ENCODE data around the gene IDH3G. TPM values are rescaled to one million over a fixed set of nuclear protein-coding genes. Genes with fewer than 3 reads are reported as not detected.

Gene IDH3G
- total RNA-seq, 1 donor from 2014 or later, result 70.2 TPM

GRCh38 chrX:153789654-153790053 is 4.5 kb downstream of the IDH3G start:
- DNase-seq, result no peak
- Mint-ChIP-seq H3K36me3 (ENCODE audit: low read depth) (peaks cover 21% of the 10 kb centered on the region), H3K27ac (no peak overlapping the region), H3K4me3 (no peak overlapping the region), H3K9me3 (no peaks in the 10 kb centered on the region), H3K27me3 (no peaks in the 10 kb centered on the region), H3K4me1 (peaks cover 6% of the 10 kb centered on the region)
- intact Hi-C loops (cut with micrococcal nuclease), result no loop called here

- no peak for DNase-seq
- no peak overlapping the region for H3K4me3 Mint-ChIP-seq
- no peaks in the 10 kb centered on the region for H3K9me3 Mint-ChIP-seq
- intact Hi-C loops (cut with micrococcal nuclease), result no loop called here
- H3K36me3 Mint-ChIP-seq (ENCODE audit: low read depth), result peaks cover 20% of the 10 kb centered on the region
- no peaks in the 10 kb centered on the region for H3K4me1 Mint-ChIP-seq
- H3K27ac Mint-ChIP-seq, result no peak overlapping the region
- H3K27me3 Mint-ChIP-seq, result no peaks in the 10 kb centered on the region
Measured at GRCh38 chrX:153786669-153787068, 7.5 kb downstream of the IDH3G start.

DNA sequence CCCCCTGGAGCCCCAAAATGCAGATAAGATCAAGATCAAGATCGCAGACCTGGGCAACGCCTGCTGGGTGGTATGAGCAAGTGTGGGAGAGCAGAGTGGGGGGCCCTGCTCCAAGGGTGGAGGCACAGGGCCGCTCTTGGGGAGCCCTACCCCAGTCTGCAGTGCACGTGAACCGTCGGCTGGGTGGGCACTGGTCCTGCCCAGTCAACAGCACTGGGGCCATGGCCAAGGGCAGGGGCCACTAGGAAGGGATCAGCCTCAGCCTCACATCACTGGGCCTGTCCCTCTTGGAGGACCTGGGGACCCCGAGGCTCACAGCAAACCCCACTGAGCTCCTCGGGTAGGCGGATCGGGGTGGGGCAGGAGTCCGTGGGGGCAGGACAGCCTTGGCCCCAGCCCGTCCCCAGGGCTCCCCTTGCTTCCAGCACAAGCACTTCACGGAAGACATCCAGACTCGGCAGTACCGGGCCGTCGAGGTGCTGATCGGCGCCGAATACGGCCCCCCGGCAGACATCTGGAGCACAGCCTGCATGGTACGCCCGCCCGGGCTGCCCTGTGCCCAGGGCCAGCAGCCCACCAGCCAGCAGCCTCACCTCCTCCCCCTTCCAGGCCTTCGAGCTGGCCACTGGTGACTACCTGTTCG is 9.7 kb downstream of the IDH3G start:
- peaks cover 15% of the 10 kb centered on the region for H3K36me3 Mint-ChIP-seq (ENCODE audit: low read depth)

DNA sequence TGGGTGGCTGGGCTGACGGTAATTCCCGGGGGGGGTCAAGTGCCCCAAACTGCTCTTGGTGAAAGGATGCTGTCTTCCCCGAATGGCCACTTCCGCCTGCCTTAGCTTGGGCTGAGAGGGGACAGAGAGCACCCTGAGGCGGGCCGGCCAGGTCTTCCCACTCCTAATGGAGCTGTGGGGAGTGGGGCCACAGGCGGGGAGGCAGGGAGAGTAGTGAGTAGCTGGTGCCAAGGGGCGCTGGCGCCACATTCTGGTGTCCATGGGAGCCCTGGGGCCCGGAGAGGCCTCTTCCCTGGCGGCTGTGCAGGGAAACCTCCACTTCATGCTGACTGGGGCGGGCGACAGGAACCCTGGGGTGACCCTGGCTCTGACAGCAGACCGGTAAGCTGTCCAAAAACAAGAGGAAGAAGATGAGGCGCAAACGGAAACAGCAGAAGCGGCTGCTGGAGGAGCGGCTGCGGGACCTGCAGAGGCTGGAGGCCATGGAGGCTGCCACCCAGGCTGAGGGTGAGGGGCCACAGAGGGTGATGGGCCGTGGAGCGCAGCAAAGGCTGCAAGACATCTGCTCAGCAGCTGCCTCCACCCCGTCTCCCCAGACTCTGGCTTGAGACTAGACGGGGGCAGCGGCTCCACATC is 10.7 kb downstream of the IDH3G start:
- no peaks in the 10 kb centered on the region for H3K4me1 Mint-ChIP-seq
- peaks cover 9% of the 10 kb centered on the region for H3K36me3 Mint-ChIP-seq (ENCODE audit: low read depth)
- H3K27me3 Mint-ChIP-seq, result peaks cover 6% of the 10 kb centered on the region
- DNase-seq, result no peak
- no peaks in the 10 kb centered on the region for H3K9me3 Mint-ChIP-seq
- no peak overlapping the region for H3K27ac Mint-ChIP-seq
- intact Hi-C loops (cut with micrococcal nuclease), result no loop called here
- H3K4me3 Mint-ChIP-seq, result no peak overlapping the region

More for the DNA sequence above, 9.7 kb downstream of the IDH3G start:
- H3K4me3 Mint-ChIP-seq, result no peak overlapping the region
- intact Hi-C loops (cut with micrococcal nuclease), result no loop called here
- no peak overlapping the region for H3K27ac Mint-ChIP-seq
- DNase-seq, result no peak
- peaks cover 6% of the 10 kb centered on the region for H3K27me3 Mint-ChIP-seq
- no peaks in the 10 kb centered on the region for H3K9me3 Mint-ChIP-seq
- H3K4me1 Mint-ChIP-seq, result no peaks in the 10 kb centered on the region

GRCh38 chrX:153782871-153783270 is 11.3 kb downstream of the IDH3G start:
- intact Hi-C loops (cut with micrococcal nuclease), result no loop called here
- no peaks in the 10 kb centered on the region for H3K4me1 Mint-ChIP-seq

DNA sequence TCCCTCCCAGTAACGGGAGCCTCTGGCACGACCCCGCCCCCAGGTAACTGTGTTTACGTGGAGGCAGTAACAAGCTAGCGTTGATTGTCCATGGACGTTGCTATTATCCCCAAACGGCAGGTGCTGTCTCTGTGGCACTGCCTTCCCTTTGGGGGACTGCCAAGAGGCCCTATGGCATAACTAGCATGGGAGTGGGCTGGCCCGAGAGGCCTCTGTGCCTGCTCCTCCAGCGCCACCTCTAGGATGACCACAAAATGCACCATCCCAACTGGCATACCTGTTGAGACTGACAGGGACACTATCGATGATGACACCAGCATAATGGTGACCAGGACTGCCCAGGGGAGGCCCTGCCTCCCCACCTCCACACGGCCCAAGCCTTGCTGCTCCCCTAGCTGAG is 11.9 kb downstream of the IDH3G start:
- H3K27me3 Mint-ChIP-seq, result peaks cover 6% of the 10 kb centered on the region
- H3K9me3 Mint-ChIP-seq, result no peaks in the 10 kb centered on the region
- peaks cover 9% of the 10 kb centered on the region for H3K36me3 Mint-ChIP-seq (ENCODE audit: low read depth)
- no peak for DNase-seq
- no peak overlapping the region for H3K4me3 Mint-ChIP-seq
- no peak overlapping the region for H3K27ac Mint-ChIP-seq
- no peaks in the 10 kb centered on the region for H3K4me1 Mint-ChIP-seq
- intact Hi-C loops (cut with micrococcal nuclease), result no loop called here

More at GRCh38 chrX:153782871-153783270, 11.3 kb downstream of the IDH3G start:
- no peak overlapping the region for H3K27ac Mint-ChIP-seq
- H3K4me3 Mint-ChIP-seq, result no peak overlapping the region
- peaks cover 6% of the 10 kb centered on the region for H3K27me3 Mint-ChIP-seq
- peaks cover 9% of the 10 kb centered on the region for H3K36me3 Mint-ChIP-seq (ENCODE audit: low read depth)
- no peaks in the 10 kb centered on the region for H3K9me3 Mint-ChIP-seq
- no peak for DNase-seq

DNA sequence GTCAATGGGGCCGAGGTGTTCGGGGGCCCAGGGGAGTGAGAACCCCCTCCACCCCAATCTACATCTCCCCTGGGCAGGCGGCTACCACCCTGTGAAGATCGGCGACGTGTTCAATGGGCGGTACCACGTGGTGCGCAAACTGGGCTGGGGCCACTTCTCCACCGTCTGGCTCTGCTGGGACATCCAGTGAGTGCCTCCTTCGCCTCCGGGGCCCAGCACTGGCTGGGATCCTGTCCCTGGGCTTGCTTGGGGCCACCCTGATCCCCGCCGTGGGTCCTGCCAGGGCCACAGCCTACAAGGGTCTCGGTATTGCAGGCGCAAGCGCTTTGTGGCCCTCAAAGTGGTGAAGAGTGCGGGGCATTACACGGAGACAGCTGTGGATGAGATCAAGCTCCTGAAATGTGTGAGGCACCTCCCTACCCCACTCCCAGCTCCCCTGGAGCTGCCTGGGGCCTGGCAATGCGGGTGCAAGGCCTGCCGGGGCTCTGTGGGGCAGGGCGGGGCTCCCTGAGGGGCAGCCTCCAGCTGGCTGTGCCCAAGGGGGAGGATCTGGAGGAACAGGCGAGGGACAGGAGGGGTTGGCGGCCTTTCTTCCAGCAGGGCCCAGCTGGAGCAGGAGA is 12.6 kb downstream of the IDH3G start:
- intact Hi-C loops (cut with micrococcal nuclease), result no loop called here
- H3K27me3 Mint-ChIP-seq, result peaks cover 6% of the 10 kb centered on the region
- DNase-seq, result no peak
- H3K36me3 Mint-ChIP-seq (ENCODE audit: low read depth), result peaks cover 6% of the 10 kb centered on the region
- H3K4me3 Mint-ChIP-seq, result no peak overlapping the region
- H3K27ac Mint-ChIP-seq, result no peak overlapping the region
- no peaks in the 10 kb centered on the region for H3K9me3 Mint-ChIP-seq
- H3K4me1 Mint-ChIP-seq, result no peaks in the 10 kb centered on the region

- H3K36me3 Mint-ChIP-seq (ENCODE audit: low read depth), result peaks cover 2% of the 10 kb centered on the region
- no peak for DNase-seq
- peaks cover 6% of the 10 kb centered on the region for H3K27me3 Mint-ChIP-seq
- no peak within 1 kb of the TSS for H3K27ac Mint-ChIP-seq
- no peaks in the 10 kb centered on the region for H3K4me1 Mint-ChIP-seq
- H3K9me3 Mint-ChIP-seq, result no peaks in the 10 kb centered on the region
- no peak within 1 kb of the TSS for H3K4me3 Mint-ChIP-seq
- intact Hi-C loops (cut with micrococcal nuclease), result no loop called here
Measured at GRCh38 chrX:153780678-153781427, 13.3 kb downstream of the IDH3G start, which contains the start of gene SRPK3. TSS of gene SRPK3 (plus strand) at chrX:153781041. CDS start at chrX:153781087, 46 bp downstream.

DNA sequence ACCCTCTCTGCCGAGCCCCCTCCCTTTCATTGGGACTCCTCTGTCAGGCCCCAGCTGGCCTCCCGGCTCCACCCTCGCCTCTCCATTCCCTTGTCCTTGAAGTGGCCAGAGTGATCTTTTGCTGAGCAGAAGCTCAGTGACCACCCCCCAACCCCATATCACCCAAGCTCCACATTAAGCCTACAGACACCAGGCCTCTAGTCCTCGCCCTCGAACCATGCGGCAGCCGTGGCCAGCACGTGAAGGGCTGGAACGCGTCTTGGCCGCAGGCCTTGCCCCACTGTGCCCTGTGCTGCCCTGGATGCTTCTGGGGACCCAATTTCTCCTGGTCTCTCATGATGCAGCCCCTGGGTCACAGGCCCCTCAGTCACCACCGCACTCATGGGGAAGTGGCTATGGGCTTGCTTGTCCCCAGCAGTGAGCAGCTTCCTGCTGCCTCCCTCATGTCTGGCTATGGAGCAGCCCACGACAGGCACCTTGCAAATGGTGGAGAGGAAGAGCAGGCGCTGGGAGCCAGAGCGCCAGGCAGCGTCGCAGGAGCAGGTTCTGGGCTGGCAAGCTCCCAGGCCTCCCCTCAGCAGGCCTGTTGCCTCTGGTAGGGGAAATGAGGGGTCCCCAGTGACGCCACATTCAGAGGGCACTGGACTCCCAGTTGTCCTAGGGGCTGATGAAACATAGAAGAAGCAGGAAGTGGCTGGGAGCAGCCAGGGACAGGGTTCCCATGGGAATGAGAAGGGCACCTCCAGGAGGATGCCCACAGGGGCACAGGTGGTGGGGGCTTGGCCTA is 14.1 kb downstream of the IDH3G start:
- Mint-ChIP-seq H3K36me3 (ENCODE audit: low read depth) (peaks cover 2% of the 10 kb centered on the region), H3K9me3 (no peaks in the 10 kb centered on the region), H3K4me3 (no peak overlapping the region), H3K4me1 (no peaks in the 10 kb centered on the region), H3K27ac (no peak overlapping the region), H3K27me3 (peaks cover 6% of the 10 kb centered on the region)
- intact Hi-C loops (cut with micrococcal nuclease), result no loop called here
- DNase-seq, result no peak

DNA sequence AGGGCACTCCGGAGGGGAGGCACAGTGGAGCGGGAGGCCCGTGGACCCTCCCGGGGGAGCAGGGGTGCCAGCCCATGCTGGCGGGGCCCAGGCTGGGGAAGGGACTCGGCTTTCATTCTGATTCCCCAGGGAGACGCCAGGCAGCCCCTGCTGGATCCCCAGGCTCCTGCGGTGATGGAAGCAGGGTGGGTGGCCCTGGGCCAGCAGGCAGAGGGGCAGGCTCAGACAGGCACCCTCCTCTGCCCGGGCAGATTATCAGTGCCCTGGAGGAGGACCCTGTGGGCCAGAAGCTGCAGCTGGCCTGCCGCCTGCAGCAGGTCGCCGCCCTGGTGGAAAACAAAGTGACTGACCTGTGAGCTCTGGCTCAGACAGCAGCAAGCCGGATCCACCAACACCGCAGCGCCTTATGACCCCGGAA is 15.5 kb downstream of the IDH3G start:
- H3K4me3 Mint-ChIP-seq, result no peak overlapping the region
- no peak for DNase-seq

DNA sequence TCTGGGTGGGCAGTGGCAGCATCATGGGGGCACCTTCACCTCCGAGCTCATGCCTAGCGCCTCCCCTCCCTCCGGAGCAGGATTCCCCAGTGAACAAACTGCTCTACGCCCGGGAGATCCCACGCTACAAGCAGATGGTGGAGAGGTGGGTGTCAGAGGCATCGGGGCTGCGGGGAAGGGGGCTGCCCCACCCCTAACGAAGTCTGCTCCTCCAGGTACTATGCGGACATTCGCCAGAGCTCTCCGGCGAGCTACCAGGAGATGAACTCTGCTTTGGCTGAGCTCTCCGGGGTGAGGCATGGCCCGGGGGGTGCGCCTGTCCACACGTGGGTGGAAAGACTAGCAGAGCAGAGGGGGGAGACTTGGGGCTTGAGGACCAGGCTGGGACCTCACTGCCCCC is 16.0 kb downstream of the IDH3G start:
- intact Hi-C loops (cut with micrococcal nuclease), result no loop called here

More for the DNA sequence above, 15.5 kb downstream of the IDH3G start:
- H3K4me1 Mint-ChIP-seq, result no peaks in the 10 kb centered on the region
- H3K27ac Mint-ChIP-seq, result no peak overlapping the region
- H3K27me3 Mint-ChIP-seq, result peaks cover 6% of the 10 kb centered on the region
- intact Hi-C loops (cut with micrococcal nuclease), result no loop called here
- no peaks in the 10 kb centered on the region for H3K9me3 Mint-ChIP-seq
- H3K36me3 Mint-ChIP-seq (ENCODE audit: low read depth), result peaks cover 2% of the 10 kb centered on the region

GRCh38 chrX:153777261-153778090 is 16.7 kb downstream of the IDH3G start:
- H3K4me3 Mint-ChIP-seq, result no peak overlapping the region
- H3K9me3 Mint-ChIP-seq, result no peaks in the 10 kb centered on the region
- no peak for DNase-seq
- no peak overlapping the region for H3K27ac Mint-ChIP-seq
- H3K4me1 Mint-ChIP-seq, result no peaks in the 10 kb centered on the region
- H3K27me3 Mint-ChIP-seq, result peaks cover 6% of the 10 kb centered on the region
- intact Hi-C loops (cut with micrococcal nuclease), result no loop called here
- no peaks in the 10 kb centered on the region for H3K36me3 Mint-ChIP-seq (ENCODE audit: low read depth)

More for the DNA sequence above, 16.0 kb downstream of the IDH3G start:
- Mint-ChIP-seq H3K36me3 (ENCODE audit: low read depth) (no peaks in the 10 kb centered on the region), H3K27me3 (peaks cover 6% of the 10 kb centered on the region), H3K4me1 (no peaks in the 10 kb centered on the region), H3K4me3 (no peak overlapping the region), H3K9me3 (no peaks in the 10 kb centered on the region), H3K27ac (no peak overlapping the region)
- DNase-seq, result no peak
